Endothelial cell of umbilical vein (primary cell): ENCODE data around the gene CTSD. TPM values are rescaled to one million over a fixed set of nuclear protein-coding genes. Genes with fewer than 3 reads are reported as not detected.
"Not testable (repeated sequence)": the region's sequence is repeated elsewhere in the genome, so short reads cannot be mapped to it uniquely, and the experiment has no call there.

Experiments
- BruUV-seq: library from RNA; stranded (reverse); fragments of 400-500 nt; replicated peaks from 2 replicates; lab custom pipeline; 2021; lab: Mats Ljungman, UMichigan
- CTCF ChIA-PET: fragments of 300-600, 350-600 bp; sonication (Branson Sonifier 250); formaldehyde crosslinking; loops from one replicate; lab custom pipeline; 2021; ENCODE audit warnings: antibody characterized with exemption, inconsistent platforms; lab: Charles Lee
- POLR2A ChIA-PET: fragments of 300-600, 350-600 bp; sonication (Branson Sonifier 250); formaldehyde crosslinking; loops from one replicate; lab custom pipeline; 2021; ENCODE audit warnings: antibody characterized with exemption, inconsistent platforms; lab: Charles Lee
- DNase-seq: peaks from one replicate; pipeline ENCODE4 v3.0.0-alpha.2; 2011; ENCODE audit warnings: low read depth, low spot score
- FAIRE-seq: peaks from 2 replicates; lab custom pipeline; 2011; peaks lifted over from hg19 to GRCh38; lab: Jason Lieb, UNC
- H2AFZ ChIP-seq: 2 replicates; pipeline ENCODE4 v1.6.0; 2012; ENCODE audit warnings: low read depth, low read length, control low read depth, inconsistent platforms
- H3K27ac ChIP-seq: 2 replicates; pipeline ENCODE4 v1.5.1; 2011; ENCODE audit warnings: low read depth, mild to moderate bottlenecking, control low read depth, low read length, moderate library complexity; ENCODE audit not compliant: insufficient read depth
- H3K27me3 ChIP-seq, 2 experiments: 2 replicates each; pipeline versions ENCODE4 v1.6.0 to v1.6.1; 2011; ENCODE audit warnings: low read length in 2 of 2, mixed read lengths in 1 of 2; ENCODE audit not compliant: control insufficient read depth in 2 of 2, insufficient read depth in 2 of 2
- H3K36me3 ChIP-seq, 2 experiments: 2 replicates in 1 of 2; 3 replicates in 1 of 2; pipeline ENCODE4 v1.5.1; 2011; ENCODE audit warnings: low read length in 2 of 2, mild to moderate bottlenecking in 1 of 2, moderate library complexity in 1 of 2; ENCODE audit not compliant: control insufficient read depth in 2 of 2, insufficient read depth in 2 of 2; ENCODE audit errors: extremely low read depth in 1 of 2
- H3K4me1 ChIP-seq: 3 replicates; pipeline ENCODE4 v1.5.1; 2011; ENCODE audit warnings: mild to moderate bottlenecking, low read length; ENCODE audit not compliant: control insufficient read depth, insufficient read depth; ENCODE audit errors: extremely low read depth
- H3K4me2 ChIP-seq: 2 replicates; pipeline ENCODE4 v1.6.1; 2011; ENCODE audit warnings: low read length, control low read depth, mixed read lengths; ENCODE audit not compliant: insufficient read depth
- H3K4me3 ChIP-seq, 3 experiments: fragments of 200-600 bp in 1 of 3; sonication (generic), shearing (Covaris generic) in 1 of 3; replicated peaks in 1 of 3; 2 replicates each; pipeline ENCODE4 v1.5.1; 2011 to 2016; ENCODE audit warnings: control low read depth in 3 of 3, low read length in 3 of 3, mild to moderate bottlenecking in 2 of 3, inconsistent platforms in 1 of 3, low read depth in 1 of 3, moderate library complexity in 1 of 3; ENCODE audit not compliant: insufficient read depth in 1 of 3
- H3K79me2 ChIP-seq: 2 replicates; pipeline ENCODE4 v1.6.0; 2012; ENCODE audit warnings: low read length, inconsistent platforms; ENCODE audit not compliant: control insufficient read depth, insufficient read depth
- H3K9ac ChIP-seq: replicated peaks from 2 replicates; pipeline ENCODE3; 2011; ENCODE audit warnings: low read length, control low read depth; ENCODE audit not compliant: insufficient read depth; ENCODE audit errors: extremely low read depth
- H3K9me1 ChIP-seq: replicated peaks from 3 replicates; pipeline ENCODE4 v1.6.0; 2011; ENCODE audit warnings: mild to moderate bottlenecking, low read length; ENCODE audit not compliant: control insufficient read depth, insufficient read depth; ENCODE audit errors: extremely low read depth
- H3K9me3 ChIP-seq: replicated peaks from 2 replicates; pipeline ENCODE4 v1.5.1; 2012; ENCODE audit warnings: low read length, inconsistent platforms; ENCODE audit not compliant: control insufficient read depth, insufficient read depth
- H4K20me1 ChIP-seq: replicated peaks from 2 replicates; pipeline ENCODE3; 2011; ENCODE audit warnings: mild to moderate bottlenecking, low read length; ENCODE audit not compliant: control insufficient read depth, insufficient read depth; ENCODE audit errors: extremely low read depth
- CTCF ChIP-seq, 2 donors: IDR thresholded peaks; 1 replicate in 1 of 2; 2 replicates in 1 of 2; pipeline ENCODE4 v1.5.1; 2011; ENCODE audit warnings: low read length in 2 of 2, mild to moderate bottlenecking in 2 of 2, moderate library complexity in 2 of 2, control low read depth in 1 of 2, inconsistent platforms in 1 of 2, low read depth in 1 of 2; ENCODE audit not compliant: insufficient read depth in 1 of 2; ENCODE audit errors: extremely low read depth in 1 of 2
- EZH2 ChIP-seq: IDR thresholded peaks from 2 replicates; pipeline ENCODE4 v1.6.1; 2012; ENCODE audit warnings: borderline replicate concordance, low read depth, mild to moderate bottlenecking, moderate library complexity, low read length, inconsistent platforms; ENCODE audit not compliant: severe bottlenecking
- FOS ChIP-seq: IDR thresholded peaks from 2 replicates; pipeline ENCODE4 v1.6.1; 2011; ENCODE audit warnings: mild to moderate bottlenecking, low read length, moderate library complexity, borderline replicate concordance; ENCODE audit not compliant: insufficient read depth
- GATA2 ChIP-seq: IDR thresholded peaks from 2 replicates; pipeline ENCODE4 v1.7.0; 2011; ENCODE audit warnings: low read depth, mild to moderate bottlenecking, moderate library complexity, mixed read lengths, low read length; ENCODE audit not compliant: insufficient read length, insufficient read depth
- JUN ChIP-seq: IDR thresholded peaks from 2 replicates; pipeline ENCODE4 v1.6.1; 2011; ENCODE audit warnings: borderline replicate concordance, low read depth; ENCODE audit not compliant: insufficient read length, insufficient read depth
- POLR2A ChIP-seq: IDR thresholded peaks from 2 replicates; pipeline ENCODE4 v1.6.1; 2012; ENCODE audit warnings: low read depth, mild to moderate bottlenecking, control low read depth, low read length
- dilution Hi-C: fragments of 300-500 bp; cut with MboI; formaldehyde crosslinking; loops from one replicate; pipeline ENCODE4 v1.15.0; 2019; ENCODE audit warnings: low sequenced_read_pairs; ENCODE audit not compliant: extremely low pct_ligation_motif_present
- intact Hi-C: fragments of 100-400 bp; cut with micrococcal nuclease; formaldehyde crosslinking; loops from one replicate; pipeline ENCODE4 v1.10.0; 2022
- polyA plus RNA-seq, 4 experiments: library from polyadenylated mRNA; depleted of rRNA in 3 of 4; stranded (reverse) in 3 of 4; unstranded in 1 of 4; fragments of >200 nt; gene quantifications; 2 replicates each; pipeline versions ENCODE4 v1.2.1 to v1.2.3, GENCODE V29; 2011 to 2012; ENCODE audit warnings: missing spikeins in 1 of 4
- total RNA-seq: library from RNA; stranded (reverse); gene quantifications from 2 replicates; pipeline ENCODE4 v1.2.3, GENCODE V29; 2021

Gene CTSD
- total and polyA plus RNA-seq, 2 donors (not counting 3 experiments of a cell fraction or from before 2014, with no cell fraction given): 215 to 248 TPM

GRCh38 chr11:1770528-1770927, 6.8 kb upstream of the CTSD start:
- H3K4me2 ChIP-seq: no peak overlapping the region
- no peaks in the 10 kb centered on the region for H3K36me3 ChIP-seq
- TF ChIP-seq JUN (no peak), GATA2 (no peak), POLR2A (no peak), CTCF (IDR thresholded peaks at IDR 0.05; ENCODE audit: extremely low read depth in 1 of 2, insufficient read depth in 1 of 2, low read depth in 1 of 2, low read length in 2 of 2) (no peak), FOS (no peak)
- FAIRE-seq (no peak), DNase-seq (no peak)
- no peaks in the 10 kb centered on the region for H4K20me1 ChIP-seq
- no peak overlapping the region for H3K27ac ChIP-seq
- intact Hi-C loops: no loop called here
- dilution Hi-C loops: no loop called here
- POLR2A ChIA-PET: no interaction called here
- CTCF ChIA-PET: interaction anchor here (1.4 to 1.9 kb wide), 3 partner anchors 63 to 118 kb away, joined by 3 to 8 read pairs (median 4); no protein-coding TSS in a partner anchor
- H3K4me1 ChIP-seq: peaks cover 7% of the 10 kb centered on the region
- H3K9ac ChIP-seq: no peak overlapping the region
- no peaks in the 10 kb centered on the region for H3K79me2 ChIP-seq
- no peaks in the 10 kb centered on the region for H3K9me3 ChIP-seq
- no peaks in the 10 kb centered on the region for H3K9me1 ChIP-seq
- no peak overlapping the region for H3K4me3 ChIP-seq
- H2AFZ ChIP-seq: no peak overlapping the region
- no peaks in the 10 kb centered on the region for H3K27me3 ChIP-seq
- BruUV-seq: no TSS peak

GRCh38 chr11:1770061-1770460, 6.3 kb upstream of the CTSD start:
- H3K27ac ChIP-seq: no peak overlapping the region
- no peak overlapping the region for H3K4me3 ChIP-seq
- no peaks in the 10 kb centered on the region for H3K36me3 ChIP-seq
- dilution Hi-C loops: no loop called here
- H3K79me2 ChIP-seq: no peaks in the 10 kb centered on the region
- no peak for FAIRE-seq
- no peak overlapping the region for H2AFZ ChIP-seq
- TF ChIP-seq JUN (no peak), EZH2 (no peak)
- ChIA-PET POLR2A (no interaction called here), CTCF (interaction anchor here (1.4 to 1.9 kb wide), 3 partner anchors 63 to 117 kb away, joined by 3 to 8 read pairs (median 4); no protein-coding TSS in a partner anchor)
- peaks cover 7% of the 10 kb centered on the region for H3K4me1 ChIP-seq
- no peaks in the 10 kb centered on the region for H3K9me3 ChIP-seq
- no peak overlapping the region for H3K4me2 ChIP-seq
- DNase-seq: no peak
- BruUV-seq: no TSS peak
- no peaks in the 10 kb centered on the region for H3K9me1 ChIP-seq
- no peaks in the 10 kb centered on the region for H4K20me1 ChIP-seq
- intact Hi-C loops: no loop called here
- H3K27me3 ChIP-seq: no peaks in the 10 kb centered on the region
- H3K9ac ChIP-seq: no peak overlapping the region

- BruUV-seq, H3K4me3 ChIP-seq, H3K79me2 ChIP-seq, intact Hi-C loops, DNase-seq, H3K4me2 ChIP-seq, H3K27me3 ChIP-seq, H3K9ac ChIP-seq, FAIRE-seq, POLR2A ChIA-PET, H3K9me3 ChIP-seq, H3K4me1 ChIP-seq, H3K36me3 ChIP-seq, H4K20me1 ChIP-seq, H3K27ac ChIP-seq, H3K9me1 ChIP-seq, H2AFZ ChIP-seq, dilution Hi-C loops: not testable (repeated sequence)
- CTCF ChIA-PET: interaction anchor here (1.4 to 1.9 kb wide), 3 partner anchors 64 to 117 kb away, joined by 3 to 8 read pairs (median 4); no protein-coding TSS in a partner anchor
These were observed 5.7 kb upstream of the CTSD start for GRCh38 chr11:1769304-1769936.
